ENCODE data around the gene DCD.

The DCD gene

DNA sequence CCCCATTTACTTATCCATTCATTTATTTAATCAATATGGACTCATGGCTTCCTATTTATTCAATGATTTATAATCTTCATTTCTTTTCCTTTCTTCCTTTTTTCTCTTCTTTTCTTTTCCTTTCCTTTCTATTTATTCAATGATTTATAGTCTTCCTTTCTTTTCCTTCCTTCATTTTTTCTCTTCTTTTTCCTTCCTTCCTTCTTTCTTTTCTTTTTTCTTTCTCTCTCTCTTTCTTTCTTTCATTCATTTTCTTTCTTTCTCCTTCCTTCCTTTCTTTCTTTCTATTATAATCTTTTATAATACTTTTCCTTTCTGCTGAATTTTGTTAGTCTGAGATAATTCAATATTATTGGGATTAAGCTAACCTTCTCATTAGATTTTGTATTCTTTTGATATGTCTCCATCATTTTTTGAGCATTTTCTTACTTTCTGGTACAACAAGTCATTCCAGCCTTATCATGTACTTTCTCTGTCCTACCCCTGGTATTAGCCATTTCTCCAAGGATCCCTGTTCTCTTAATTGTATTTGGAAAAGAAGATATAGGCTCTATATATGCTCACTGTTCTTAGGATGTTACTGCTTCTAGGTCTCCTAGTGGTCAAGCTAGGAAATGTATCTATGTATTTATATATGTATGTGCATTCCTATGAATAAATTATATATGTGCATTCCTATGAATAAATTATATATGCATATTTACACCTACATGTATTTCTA lies 25.5 kb downstream of the DCD start:
- Histone ChIP-seq H3K36me3 (ENCODE audit: control insufficient read depth, insufficient read depth, low read length) (no peaks in the 10 kb centered on the region), H3K9me3 (ENCODE audit: control insufficient read depth, low read length) (no peaks in the 10 kb centered on the region), H3K4me3 (ENCODE audit: low read length) (no peak overlapping the region), H3K4me1 (ENCODE audit: control insufficient read depth, insufficient read depth, low read length) (no peaks in the 10 kb centered on the region), H3K9ac (ENCODE audit: low read length) (no peak overlapping the region), H3K27me3 (ENCODE audit: control insufficient read depth, insufficient read depth, low read length) (peaks cover 4% of the 10 kb centered on the region)

DNA sequence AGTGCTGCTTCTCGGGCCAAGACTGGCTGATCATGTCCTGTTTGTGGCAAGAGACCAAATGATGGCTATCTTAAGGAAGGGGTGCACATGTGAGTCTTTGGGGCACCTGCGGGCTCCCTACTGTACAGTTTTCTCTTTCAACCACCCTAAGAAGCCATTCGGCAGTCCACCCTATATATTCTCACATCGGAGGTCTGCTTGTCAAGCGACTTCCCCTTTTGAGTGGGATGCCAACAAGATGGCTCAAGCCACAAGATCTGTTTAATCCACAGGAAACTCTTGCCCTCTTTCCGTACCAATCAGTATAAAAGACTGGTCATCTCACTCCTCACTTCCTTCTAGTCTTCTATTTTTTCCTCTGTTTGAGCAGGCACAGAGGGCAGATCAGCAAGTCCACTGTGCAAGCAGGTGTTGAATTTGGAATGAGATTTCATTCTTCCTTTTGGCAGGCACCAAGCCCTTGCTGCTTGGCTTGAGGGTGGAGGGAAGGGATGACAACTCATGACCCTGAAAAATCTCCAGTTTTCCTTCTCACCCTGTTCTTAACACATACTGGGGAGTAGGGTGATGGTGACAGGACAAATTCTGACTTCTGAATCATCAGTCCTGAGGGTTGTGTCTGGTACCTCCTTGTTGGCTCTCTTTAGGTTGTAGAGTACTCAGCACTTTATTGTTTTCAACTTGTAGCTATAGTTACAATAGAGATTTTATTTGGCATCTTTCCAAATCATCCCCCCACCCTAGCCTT lies 31.1 kb downstream of the DCD start:
- H3K36me3 ChIP-seq (ENCODE audit: control insufficient read depth, insufficient read depth, low read length) = no peaks in the 10 kb centered on the region
- H3K9me3 ChIP-seq (ENCODE audit: control insufficient read depth, low read length) = no peaks in the 10 kb centered on the region
- H3K4me3 ChIP-seq (ENCODE audit: low read length) = no peak overlapping the region

DNA sequence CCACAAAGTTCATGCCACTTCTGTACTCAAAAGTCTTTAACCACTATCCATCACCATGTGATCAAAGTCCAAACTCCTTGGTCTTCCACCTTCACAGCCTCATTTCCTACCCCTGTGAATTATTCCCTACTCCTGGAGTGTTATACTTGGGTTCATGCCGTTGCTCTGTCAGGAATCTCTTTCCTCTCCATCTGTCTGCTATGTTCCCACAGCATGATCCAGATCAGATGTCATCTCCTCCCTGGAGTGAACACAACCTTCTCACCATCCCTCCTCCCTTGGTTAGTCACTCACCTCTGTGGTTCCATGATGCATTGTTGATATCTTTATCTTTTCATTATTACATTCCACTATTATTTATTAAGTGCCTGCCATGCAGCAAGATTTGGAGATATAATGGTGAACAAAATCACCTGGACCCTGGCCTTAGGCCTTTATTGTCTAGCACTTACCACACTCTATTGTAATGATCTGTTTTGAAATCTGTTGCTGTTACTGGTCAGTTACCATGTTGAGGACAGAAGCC lies 35.9 kb downstream of the DCD start:
- Histone ChIP-seq H3K9ac (ENCODE audit: low read length) (no peak overlapping the region), H3K27me3 (ENCODE audit: control insufficient read depth, insufficient read depth, low read length) (peaks cover 10% of the 10 kb centered on the region), H3K4me1 (ENCODE audit: control insufficient read depth, insufficient read depth, low read length) (no peaks in the 10 kb centered on the region)

More for the DNA sequence above, 31.1 kb downstream of the DCD start:
- no peaks in the 10 kb centered on the region for H3K4me1 ChIP-seq (ENCODE audit: control insufficient read depth, insufficient read depth, low read length)
- no peak overlapping the region for H3K9ac ChIP-seq (ENCODE audit: low read length)
- H3K27me3 ChIP-seq (ENCODE audit: control insufficient read depth, insufficient read depth, low read length) = peaks cover 10% of the 10 kb centered on the region

DNA sequence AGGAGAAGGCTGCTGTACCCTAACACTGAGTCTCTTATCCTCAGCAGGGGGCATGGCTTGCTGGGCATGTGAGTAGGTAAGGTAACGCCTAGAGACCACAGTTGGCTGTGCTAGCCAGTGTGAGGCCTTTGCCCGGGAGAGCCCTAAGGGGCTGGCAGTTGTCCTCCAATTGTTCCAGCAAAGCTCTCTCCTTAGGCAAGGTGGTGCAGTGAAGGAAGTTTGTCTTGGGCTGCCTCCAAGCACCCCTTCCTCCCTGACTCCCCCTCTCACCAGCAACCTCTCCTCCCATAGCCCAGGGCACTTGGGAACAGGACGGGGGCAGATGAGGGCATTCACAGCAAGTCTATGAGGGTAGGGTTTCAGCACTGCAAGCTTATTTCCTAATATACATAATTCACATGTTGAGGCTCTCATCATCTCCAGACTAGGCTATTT lies 36.4 kb downstream of the DCD start:
- no peaks in the 10 kb centered on the region for H3K9me3 ChIP-seq (ENCODE audit: control insufficient read depth, low read length)
- no peaks in the 10 kb centered on the region for H3K4me1 ChIP-seq (ENCODE audit: control insufficient read depth, insufficient read depth, low read length)
- no peak overlapping the region for H3K9ac ChIP-seq (ENCODE audit: low read length)
- no peak overlapping the region for H3K4me3 ChIP-seq (ENCODE audit: low read length)
- peaks cover 10% of the 10 kb centered on the region for H3K27me3 ChIP-seq (ENCODE audit: control insufficient read depth, insufficient read depth, low read length)
- H3K36me3 ChIP-seq (ENCODE audit: control insufficient read depth, insufficient read depth, low read length) = no peaks in the 10 kb centered on the region

More for the DNA sequence above, 35.9 kb downstream of the DCD start:
- H3K4me3 ChIP-seq (ENCODE audit: low read length) = no peak overlapping the region
- no peaks in the 10 kb centered on the region for H3K36me3 ChIP-seq (ENCODE audit: control insufficient read depth, insufficient read depth, low read length)
- no peaks in the 10 kb centered on the region for H3K9me3 ChIP-seq (ENCODE audit: control insufficient read depth, low read length)

DNA sequence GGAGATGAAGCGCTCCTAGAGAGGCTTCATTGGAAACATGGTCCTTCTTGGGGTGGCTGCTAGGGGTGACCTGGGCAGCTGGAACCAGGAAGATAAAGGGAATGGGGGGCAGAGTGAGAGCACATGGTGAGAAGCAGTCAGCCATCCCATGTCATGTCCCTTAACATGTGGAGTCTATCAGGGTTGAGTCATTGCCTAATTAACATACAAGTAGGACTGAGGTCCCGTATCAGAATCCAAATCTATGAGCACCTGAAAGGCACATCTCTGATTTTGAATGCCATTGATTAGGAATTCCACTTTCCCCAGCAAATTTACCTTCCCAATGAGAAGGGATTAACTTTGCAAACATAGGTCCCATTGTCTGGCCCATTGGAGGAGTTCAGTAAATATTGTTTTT lies 39.4 kb downstream of the DCD start:
- Histone ChIP-seq H3K4me3 (ENCODE audit: low read length) (no peak overlapping the region), H3K9ac (ENCODE audit: low read length) (no peak overlapping the region), H3K4me1 (ENCODE audit: control insufficient read depth, insufficient read depth, low read length) (no peaks in the 10 kb centered on the region)

DNA sequence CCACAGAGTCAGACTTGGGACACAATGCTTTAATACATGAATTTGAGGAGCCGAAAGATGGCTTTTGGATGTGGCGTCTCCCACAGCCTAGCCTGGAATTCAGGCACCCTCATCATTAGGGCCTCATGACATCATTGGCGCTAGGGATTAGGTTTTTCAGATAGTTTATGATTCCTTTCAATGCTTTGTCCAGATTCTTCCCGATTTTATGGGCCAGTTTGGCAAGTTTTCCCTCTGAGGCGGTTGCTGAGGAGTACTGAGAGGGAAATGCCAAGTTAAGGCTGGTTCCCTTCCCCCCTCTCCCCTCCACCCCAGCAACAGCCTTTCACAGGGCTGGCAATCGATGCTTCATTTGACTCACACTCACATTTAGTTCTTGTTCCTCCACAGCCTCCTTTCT lies 40.0 kb downstream of the DCD start:
- H3K4me1 ChIP-seq (ENCODE audit: control insufficient read depth, insufficient read depth, low read length) = no peaks in the 10 kb centered on the region
- H3K9ac ChIP-seq (ENCODE audit: low read length) = no peak overlapping the region
- no peaks in the 10 kb centered on the region for H3K9me3 ChIP-seq (ENCODE audit: control insufficient read depth, low read length)
- H3K4me3 ChIP-seq (ENCODE audit: low read length) = no peak overlapping the region
- no peaks in the 10 kb centered on the region for H3K36me3 ChIP-seq (ENCODE audit: control insufficient read depth, insufficient read depth, low read length)
- peaks cover 4% of the 10 kb centered on the region for H3K27me3 ChIP-seq (ENCODE audit: control insufficient read depth, insufficient read depth, low read length)

More for the DNA sequence above, 39.4 kb downstream of the DCD start:
- peaks cover 7% of the 10 kb centered on the region for H3K27me3 ChIP-seq (ENCODE audit: control insufficient read depth, insufficient read depth, low read length)
- H3K36me3 ChIP-seq (ENCODE audit: control insufficient read depth, insufficient read depth, low read length) = no peaks in the 10 kb centered on the region
- H3K9me3 ChIP-seq (ENCODE audit: control insufficient read depth, low read length) = no peaks in the 10 kb centered on the region

DNA sequence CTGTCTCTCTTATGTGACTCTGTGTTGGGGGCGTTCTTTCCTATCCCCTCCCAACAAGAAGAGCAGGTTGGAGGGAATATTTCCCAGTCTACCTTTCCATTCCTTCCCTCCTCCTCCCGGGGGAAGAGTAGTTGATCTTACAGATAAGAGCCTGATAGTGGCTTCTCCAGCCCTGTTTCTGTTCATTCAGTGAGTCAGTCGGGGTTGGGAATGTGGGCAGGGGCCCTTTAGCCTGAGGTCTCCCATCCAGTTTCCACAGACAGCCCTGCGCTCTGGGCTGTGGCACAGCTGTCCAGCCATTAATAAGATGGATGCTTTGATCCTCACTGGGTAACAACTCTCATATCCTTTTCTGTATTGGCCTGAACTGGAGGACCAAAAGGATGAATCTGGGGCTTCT lies 41.6 kb downstream of the DCD start:
- no peaks in the 10 kb centered on the region for H3K4me1 ChIP-seq (ENCODE audit: control insufficient read depth, insufficient read depth, low read length)
- H3K27me3 ChIP-seq (ENCODE audit: control insufficient read depth, insufficient read depth, low read length) = no peaks in the 10 kb centered on the region
- H3K9me3 ChIP-seq (ENCODE audit: control insufficient read depth, low read length) = no peaks in the 10 kb centered on the region
- H3K4me3 ChIP-seq (ENCODE audit: low read length) = no peak overlapping the region
- H3K9ac ChIP-seq (ENCODE audit: low read length) = no peak overlapping the region
- H3K36me3 ChIP-seq (ENCODE audit: control insufficient read depth, insufficient read depth, low read length) = no peaks in the 10 kb centered on the region

DNA sequence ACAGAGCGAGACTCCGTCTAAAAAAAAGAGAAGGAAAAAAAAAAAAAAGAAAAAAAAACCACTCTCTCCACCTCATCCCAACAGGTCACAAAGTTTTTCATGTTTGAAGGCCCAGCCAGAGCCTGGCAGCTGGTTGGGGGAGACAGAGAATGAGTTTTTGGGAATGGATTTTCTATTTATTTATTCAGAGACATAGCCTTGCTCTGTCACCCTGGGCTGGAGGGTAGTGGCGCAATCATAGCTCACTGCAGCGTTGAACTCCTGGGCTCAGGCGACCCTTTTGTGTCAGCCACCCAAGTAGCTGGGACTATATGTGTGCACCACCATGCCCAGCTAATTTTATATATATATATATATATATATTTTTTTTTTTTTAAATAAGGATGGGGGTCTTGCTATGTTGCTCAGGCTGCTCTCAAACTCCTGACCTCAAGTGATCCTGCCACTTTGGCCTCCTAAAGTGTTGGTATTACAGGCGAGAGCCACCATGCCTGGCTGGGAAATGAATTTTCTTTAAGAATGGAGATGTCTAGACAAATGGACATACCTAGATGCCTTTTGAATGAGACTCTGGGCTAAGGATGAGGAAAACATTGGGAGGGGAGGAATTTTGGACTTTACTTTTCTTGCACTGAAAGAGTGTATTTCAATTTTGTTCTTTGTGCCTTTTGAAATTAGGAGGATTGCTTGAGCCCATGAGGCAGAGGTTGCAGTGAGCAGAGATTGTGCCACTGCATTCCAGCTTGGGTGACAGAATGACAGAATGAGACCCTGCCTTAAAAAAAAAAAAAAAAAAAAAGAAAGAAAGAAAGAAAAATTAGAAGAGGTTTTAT lies 42.8 kb downstream of the DCD start:
- Histone ChIP-seq H3K9ac (ENCODE audit: low read length) (no peak overlapping the region), H3K4me3 (ENCODE audit: low read length) (no peak overlapping the region), H3K36me3 (ENCODE audit: control insufficient read depth, insufficient read depth, low read length) (no peaks in the 10 kb centered on the region), H3K27me3 (ENCODE audit: control insufficient read depth, insufficient read depth, low read length) (no peaks in the 10 kb centered on the region), H3K4me1 (ENCODE audit: control insufficient read depth, insufficient read depth, low read length) (no peaks in the 10 kb centered on the region), H3K9me3 (ENCODE audit: control insufficient read depth, low read length) (no peaks in the 10 kb centered on the region)

DNA sequence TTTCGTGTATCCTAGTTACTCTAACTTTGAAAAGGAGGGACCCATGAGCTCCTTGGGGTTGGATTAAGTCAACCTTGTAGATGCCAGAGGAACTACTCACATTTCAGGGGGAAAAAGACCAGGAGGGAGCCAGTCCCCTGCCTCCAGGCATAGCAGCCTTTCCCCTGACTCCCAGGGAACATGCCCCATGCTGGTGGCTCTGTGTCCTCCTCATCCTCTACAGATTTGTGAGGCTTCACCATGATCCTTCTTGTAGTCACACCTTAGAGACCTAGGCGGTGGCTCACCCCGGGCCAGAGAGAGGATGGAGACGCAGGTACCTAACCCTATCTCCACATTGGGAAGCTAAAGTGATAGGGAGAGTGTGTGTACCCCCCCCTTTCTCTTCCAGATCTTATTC lies 43.7 kb downstream of the DCD start:
- Histone ChIP-seq H3K36me3 (ENCODE audit: control insufficient read depth, insufficient read depth, low read length) (no peaks in the 10 kb centered on the region), H3K27me3 (ENCODE audit: control insufficient read depth, insufficient read depth, low read length) (no peaks in the 10 kb centered on the region), H3K4me1 (ENCODE audit: control insufficient read depth, insufficient read depth, low read length) (no peaks in the 10 kb centered on the region), H3K9ac (ENCODE audit: low read length) (no peak overlapping the region), H3K4me3 (ENCODE audit: low read length) (no peak overlapping the region), H3K9me3 (ENCODE audit: control insufficient read depth, low read length) (no peaks in the 10 kb centered on the region)

DNA sequence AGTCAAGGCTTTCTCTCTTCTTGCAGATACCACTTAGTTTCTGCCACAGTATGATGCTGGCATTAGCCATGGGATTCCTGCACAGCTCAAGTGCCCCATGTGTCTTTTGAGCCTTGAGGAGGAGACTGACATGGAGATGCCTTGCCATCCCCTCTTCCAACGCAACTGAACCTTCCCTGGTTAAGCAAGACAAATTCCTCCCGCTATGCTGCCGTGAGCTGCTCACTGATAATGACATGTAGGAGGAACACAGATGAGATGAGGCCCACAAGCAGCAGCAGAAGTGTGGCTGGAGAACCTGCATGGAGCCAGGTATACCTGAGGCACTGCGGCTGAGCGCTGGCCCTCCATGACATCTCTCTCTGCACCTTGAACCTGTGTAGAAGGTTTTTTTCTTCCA lies 44.3 kb downstream of the DCD start:
- H3K36me3 ChIP-seq (ENCODE audit: control insufficient read depth, insufficient read depth, low read length) = no peaks in the 10 kb centered on the region

DNA sequence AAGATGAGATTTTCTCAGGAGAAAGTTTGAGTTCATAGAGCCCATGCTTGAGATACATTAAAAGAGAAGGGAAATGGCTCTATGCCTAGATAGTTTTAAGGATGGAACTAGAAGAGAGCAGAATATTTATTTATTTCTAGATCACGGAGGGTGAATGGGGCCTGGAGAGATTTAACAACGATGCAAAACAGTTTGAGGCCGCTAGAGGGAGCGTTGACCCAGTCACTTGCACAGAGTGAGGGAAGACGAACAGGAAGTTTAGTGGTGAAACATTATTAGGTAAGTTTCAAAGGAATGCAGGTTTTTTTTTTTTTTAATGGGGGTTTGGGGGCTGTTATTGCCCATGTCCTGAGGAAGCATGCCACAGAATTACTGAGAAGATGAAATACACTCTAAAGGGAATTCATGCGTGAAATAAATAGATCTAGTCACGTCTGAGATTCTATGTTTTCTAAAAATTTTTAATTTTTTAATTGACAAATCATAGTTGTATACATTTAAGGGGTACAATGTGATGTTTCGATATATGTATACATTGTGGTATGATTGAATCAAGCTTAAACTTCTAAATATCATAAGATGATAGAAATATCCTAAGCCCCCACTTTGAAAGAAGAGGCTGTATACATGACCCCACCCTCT lies 44.9 kb downstream of the DCD start:
- Histone ChIP-seq H3K9me3 (ENCODE audit: control insufficient read depth, low read length) (no peaks in the 10 kb centered on the region), H3K4me3 (ENCODE audit: low read length) (no peak overlapping the region), H3K4me1 (ENCODE audit: control insufficient read depth, insufficient read depth, low read length) (no peaks in the 10 kb centered on the region), H3K9ac (ENCODE audit: low read length) (no peak overlapping the region), H3K27me3 (ENCODE audit: control insufficient read depth, insufficient read depth, low read length) (no peaks in the 10 kb centered on the region), H3K36me3 (ENCODE audit: control insufficient read depth, insufficient read depth, low read length) (no peaks in the 10 kb centered on the region)

More for the DNA sequence above, 44.3 kb downstream of the DCD start:
- Histone ChIP-seq H3K27me3 (ENCODE audit: control insufficient read depth, insufficient read depth, low read length) (no peaks in the 10 kb centered on the region), H3K9ac (ENCODE audit: low read length) (no peak overlapping the region), H3K4me3 (ENCODE audit: low read length) (no peak overlapping the region), H3K9me3 (ENCODE audit: control insufficient read depth, low read length) (no peaks in the 10 kb centered on the region), H3K4me1 (ENCODE audit: control insufficient read depth, insufficient read depth, low read length) (no peaks in the 10 kb centered on the region)
